Measurements from ENCODE around the gene CPLX1.

Gene CPLX1

GRCh38 chr4:866068-866760 is 40.3 kb upstream of the CPLX1 start:
- H3K4me3 ChIP-seq (ENCODE audit: low read depth, low read length) = no peak overlapping the region
- H3K36me3 ChIP-seq (ENCODE audit: insufficient read depth, low read length) = peaks cover 27% of the 10 kb centered on the region
- H2AFZ ChIP-seq (ENCODE audit: low read length, unreplicated experiment) = no peak overlapping the region
- no peaks in the 10 kb centered on the region for H3K27me3 ChIP-seq (ENCODE audit: insufficient read depth, low read length)
- H3K27ac ChIP-seq (ENCODE audit: low read depth, low read length) = no peak overlapping the region
- no peaks in the 10 kb centered on the region for H3K79me2 ChIP-seq (ENCODE audit: control insufficient read depth, insufficient read depth, low read length, unreplicated experiment)
- no peaks in the 10 kb centered on the region for H3K4me1 ChIP-seq (ENCODE audit: control insufficient read depth, insufficient read depth, low read length, unreplicated experiment)

GRCh38 chr4:865572-865971 is 39.6 kb upstream of the CPLX1 start:
- Histone ChIP-seq H3K36me3 (ENCODE audit: insufficient read depth, low read length) (peaks cover 22% of the 10 kb centered on the region), H3K27me3 (ENCODE audit: insufficient read depth, low read length) (no peaks in the 10 kb centered on the region), H3K79me2 (ENCODE audit: control insufficient read depth, insufficient read depth, low read length, unreplicated experiment) (no peaks in the 10 kb centered on the region)

DNA sequence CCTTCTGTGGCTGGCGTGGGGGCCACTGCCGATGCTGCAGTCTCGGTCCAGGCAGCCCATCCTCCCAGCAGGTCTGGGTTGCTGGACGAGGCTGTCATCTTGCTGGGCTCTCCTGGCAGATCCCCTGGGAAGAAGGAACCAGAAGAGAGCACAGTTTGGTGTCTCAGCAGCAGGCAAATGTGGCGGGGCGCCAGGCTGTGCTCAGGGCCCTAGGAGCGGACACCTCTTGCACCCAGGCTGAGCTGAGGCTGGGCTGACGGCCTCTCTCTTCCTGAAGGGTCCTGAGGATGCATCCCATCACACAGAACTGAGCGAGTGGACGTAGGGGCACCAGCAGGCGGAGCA is 39.2 kb upstream of the CPLX1 start:
- Histone ChIP-seq H3K4me1 (ENCODE audit: control insufficient read depth, insufficient read depth, low read length, unreplicated experiment) (no peaks in the 10 kb centered on the region), H3K4me3 (ENCODE audit: low read depth, low read length) (no peak overlapping the region), H3K27me3 (ENCODE audit: insufficient read depth, low read length) (no peaks in the 10 kb centered on the region), H3K36me3 (ENCODE audit: insufficient read depth, low read length) (peaks cover 18% of the 10 kb centered on the region), H3K27ac (ENCODE audit: low read depth, low read length) (no peak overlapping the region), H2AFZ (ENCODE audit: low read length, unreplicated experiment) (no peak overlapping the region), H3K79me2 (ENCODE audit: control insufficient read depth, insufficient read depth, low read length, unreplicated experiment) (no peaks in the 10 kb centered on the region)

More at GRCh38 chr4:865572-865971, 39.6 kb upstream of the CPLX1 start:
- Histone ChIP-seq H3K4me3 (ENCODE audit: low read depth, low read length) (no peak overlapping the region), H2AFZ (ENCODE audit: low read length, unreplicated experiment) (no peak overlapping the region), H3K27ac (ENCODE audit: low read depth, low read length) (no peak overlapping the region), H3K4me1 (ENCODE audit: control insufficient read depth, insufficient read depth, low read length, unreplicated experiment) (no peaks in the 10 kb centered on the region)

DNA sequence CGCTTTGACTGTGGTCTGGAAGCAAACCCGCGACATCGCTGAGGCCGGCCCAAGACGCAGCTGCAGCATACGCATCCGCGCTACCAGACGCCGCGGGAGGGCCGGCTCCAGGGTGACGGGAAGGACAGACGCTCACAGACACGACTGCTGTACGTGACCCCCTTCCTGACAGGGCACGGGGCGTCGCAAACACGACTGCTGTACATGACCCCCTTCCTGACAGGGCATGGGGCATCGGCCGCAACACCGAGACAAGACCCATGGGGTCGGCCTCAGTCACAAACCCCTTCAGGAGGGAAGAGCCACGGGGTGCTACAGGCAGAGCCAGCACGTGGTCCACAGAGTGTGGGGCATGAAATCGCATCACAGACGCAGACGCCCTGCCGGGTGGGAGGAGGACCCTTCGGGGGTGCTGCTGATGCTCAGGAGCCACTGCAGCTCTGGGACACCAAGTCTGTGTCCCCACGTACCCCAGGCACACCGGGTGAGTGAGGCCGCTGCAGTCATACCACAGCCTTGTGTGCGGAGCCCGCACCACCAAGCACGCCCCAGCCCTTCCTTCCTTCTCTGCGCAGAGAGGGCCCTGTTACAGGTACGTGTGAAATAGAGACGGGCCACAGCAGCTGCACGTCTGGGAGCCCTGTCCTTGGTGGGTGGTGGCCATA is 38.7 kb upstream of the CPLX1 start:
- no peaks in the 10 kb centered on the region for H3K4me1 ChIP-seq (ENCODE audit: control insufficient read depth, insufficient read depth, low read length, unreplicated experiment)
- H3K27me3 ChIP-seq (ENCODE audit: insufficient read depth, low read length) = no peaks in the 10 kb centered on the region
- H3K4me3 ChIP-seq (ENCODE audit: low read depth, low read length) = no peak overlapping the region
- H3K36me3 ChIP-seq (ENCODE audit: insufficient read depth, low read length) = peaks cover 13% of the 10 kb centered on the region
- H3K79me2 ChIP-seq (ENCODE audit: control insufficient read depth, insufficient read depth, low read length, unreplicated experiment) = no peaks in the 10 kb centered on the region
- no peak overlapping the region for H3K27ac ChIP-seq (ENCODE audit: low read depth, low read length)
- H2AFZ ChIP-seq (ENCODE audit: low read length, unreplicated experiment) = no peak overlapping the region

DNA sequence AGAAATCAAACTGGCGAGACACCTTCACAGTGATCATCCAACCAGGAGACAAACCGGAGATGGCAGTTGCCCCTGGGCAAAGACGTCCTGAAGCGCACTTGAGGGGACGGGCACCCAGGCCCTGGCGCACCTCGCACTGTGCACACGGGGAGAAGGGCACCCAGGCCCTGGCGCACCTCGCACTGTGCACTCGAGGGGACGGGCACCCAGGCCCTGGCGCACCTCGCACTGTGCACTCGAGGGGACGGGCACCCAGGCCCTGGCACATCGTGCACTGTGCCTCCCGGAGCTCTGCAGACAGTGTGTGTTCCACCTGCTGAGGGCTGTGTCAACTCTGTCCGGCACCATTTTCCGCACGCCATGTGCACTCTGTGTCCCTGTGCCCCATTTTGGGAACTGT is 34.6 kb upstream of the CPLX1 start:
- Histone ChIP-seq H3K27me3 (ENCODE audit: insufficient read depth, low read length) (no peaks in the 10 kb centered on the region), H3K79me2 (ENCODE audit: control insufficient read depth, insufficient read depth, low read length, unreplicated experiment) (no peaks in the 10 kb centered on the region), H3K4me3 (ENCODE audit: low read depth, low read length) (no peak overlapping the region), H3K27ac (ENCODE audit: low read depth, low read length) (no peak overlapping the region), H3K4me1 (ENCODE audit: control insufficient read depth, insufficient read depth, low read length, unreplicated experiment) (no peaks in the 10 kb centered on the region), H2AFZ (ENCODE audit: low read length, unreplicated experiment) (no peak overlapping the region), H3K36me3 (ENCODE audit: insufficient read depth, low read length) (peaks cover 12% of the 10 kb centered on the region)

DNA sequence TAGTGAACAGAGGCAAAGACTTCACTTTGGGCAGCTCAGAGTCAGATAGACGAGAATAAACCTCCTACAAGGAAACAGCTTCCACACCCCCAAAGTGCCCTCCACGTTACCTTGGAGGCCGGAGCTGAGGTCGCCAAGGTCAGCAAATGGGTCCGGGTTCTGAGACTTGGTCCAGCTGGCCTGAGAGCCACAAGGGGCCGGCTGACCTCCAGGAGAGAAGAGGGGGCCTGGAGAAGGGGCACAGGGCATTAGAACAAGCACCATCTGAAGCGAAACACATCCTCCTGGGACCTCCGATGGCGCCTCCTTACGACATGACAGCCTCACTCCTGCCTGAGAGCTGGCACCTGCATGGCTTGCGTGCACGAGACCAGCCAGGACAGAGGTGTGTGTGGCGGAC is 33.6 kb upstream of the CPLX1 start:
- H3K4me1 ChIP-seq (ENCODE audit: control insufficient read depth, insufficient read depth, low read length, unreplicated experiment) = no peaks in the 10 kb centered on the region
- no peak overlapping the region for H3K27ac ChIP-seq (ENCODE audit: low read depth, low read length)
- H3K36me3 ChIP-seq (ENCODE audit: insufficient read depth, low read length) = peaks cover 11% of the 10 kb centered on the region

DNA sequence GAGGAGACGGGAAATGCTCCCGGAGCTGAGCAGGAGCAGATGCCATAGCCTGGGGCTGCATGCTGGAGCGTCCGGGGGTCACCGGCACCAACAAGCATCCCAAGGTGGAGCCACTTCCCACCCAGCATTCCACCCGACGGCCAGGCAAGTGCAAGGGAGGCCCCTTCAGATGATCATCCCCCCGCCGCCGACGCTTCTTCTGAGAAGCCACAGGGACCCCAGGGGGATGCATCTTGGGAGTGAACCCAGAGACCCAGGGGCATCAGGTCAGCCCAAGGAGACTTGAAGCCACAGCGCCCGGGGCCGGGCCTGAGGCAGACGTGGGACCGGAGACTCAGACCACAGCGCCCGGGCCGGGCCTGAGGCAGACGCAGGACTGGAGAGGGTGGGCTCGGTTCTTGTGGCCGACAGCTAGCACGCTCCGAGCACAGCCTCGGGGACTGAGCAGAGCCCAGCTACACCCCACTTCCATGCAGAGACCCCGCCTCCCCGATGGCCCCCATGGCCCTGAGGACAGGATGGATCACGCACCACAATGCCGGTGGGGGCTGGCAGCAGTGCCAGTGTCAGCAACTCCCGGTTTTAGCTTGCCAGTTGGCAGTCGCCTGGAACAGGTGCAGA is 33.0 kb upstream of the CPLX1 start:
- H3K27me3 ChIP-seq (ENCODE audit: insufficient read depth, low read length) = no peaks in the 10 kb centered on the region
- H3K36me3 ChIP-seq (ENCODE audit: insufficient read depth, low read length) = peaks cover 10% of the 10 kb centered on the region
- H3K27ac ChIP-seq (ENCODE audit: low read depth, low read length) = no peak overlapping the region
- no peak overlapping the region for H2AFZ ChIP-seq (ENCODE audit: low read length, unreplicated experiment)
- H3K4me3 ChIP-seq (ENCODE audit: low read depth, low read length) = no peak overlapping the region
- H3K4me1 ChIP-seq (ENCODE audit: control insufficient read depth, insufficient read depth, low read length, unreplicated experiment) = no peaks in the 10 kb centered on the region
- no peaks in the 10 kb centered on the region for H3K79me2 ChIP-seq (ENCODE audit: control insufficient read depth, insufficient read depth, low read length, unreplicated experiment)

More for the DNA sequence above, 33.6 kb upstream of the CPLX1 start:
- H3K79me2 ChIP-seq (ENCODE audit: control insufficient read depth, insufficient read depth, low read length, unreplicated experiment) = no peaks in the 10 kb centered on the region
- no peaks in the 10 kb centered on the region for H3K27me3 ChIP-seq (ENCODE audit: insufficient read depth, low read length)
- no peak overlapping the region for H3K4me3 ChIP-seq (ENCODE audit: low read depth, low read length)
- H2AFZ ChIP-seq (ENCODE audit: low read length, unreplicated experiment) = no peak overlapping the region

DNA sequence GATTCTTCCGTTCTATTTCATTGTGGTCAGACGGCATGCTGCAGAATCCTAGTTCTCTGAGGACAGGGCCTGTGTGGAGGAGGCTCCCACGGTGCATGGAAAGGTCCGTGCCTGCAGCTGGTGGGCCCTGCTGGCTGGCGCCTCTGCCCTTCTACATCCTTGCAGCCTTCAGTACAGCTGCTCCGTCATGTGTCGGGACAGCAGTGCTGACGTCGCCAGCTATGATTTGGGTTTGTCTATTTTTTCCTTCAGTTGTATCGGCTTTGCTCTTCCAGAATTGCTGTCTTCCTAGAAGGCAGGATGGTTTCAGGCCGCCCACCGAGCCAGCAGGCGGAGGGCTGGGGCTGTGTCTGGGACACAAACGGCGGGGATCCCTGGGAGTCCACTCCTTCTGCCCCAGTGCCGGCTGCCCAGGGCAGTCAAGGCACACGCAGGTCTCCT is 32.1 kb upstream of the CPLX1 start:
- H3K4me1 ChIP-seq (ENCODE audit: control insufficient read depth, insufficient read depth, low read length, unreplicated experiment) = no peaks in the 10 kb centered on the region
- H3K79me2 ChIP-seq (ENCODE audit: control insufficient read depth, insufficient read depth, low read length, unreplicated experiment) = no peaks in the 10 kb centered on the region
- H3K4me3 ChIP-seq (ENCODE audit: low read depth, low read length) = no peak overlapping the region
- no peaks in the 10 kb centered on the region for H3K27me3 ChIP-seq (ENCODE audit: insufficient read depth, low read length)
- no peak overlapping the region for H3K27ac ChIP-seq (ENCODE audit: low read depth, low read length)
- peaks cover 5% of the 10 kb centered on the region for H3K36me3 ChIP-seq (ENCODE audit: insufficient read depth, low read length)
- no peak overlapping the region for H2AFZ ChIP-seq (ENCODE audit: low read length, unreplicated experiment)

GRCh38 chr4:857461-857860 is 31.5 kb upstream of the CPLX1 start:
- no peak overlapping the region for H3K27ac ChIP-seq (ENCODE audit: low read depth, low read length)
- no peak overlapping the region for H3K4me3 ChIP-seq (ENCODE audit: low read depth, low read length)
- H3K79me2 ChIP-seq (ENCODE audit: control insufficient read depth, insufficient read depth, low read length, unreplicated experiment) = no peaks in the 10 kb centered on the region
- no peaks in the 10 kb centered on the region for H3K4me1 ChIP-seq (ENCODE audit: control insufficient read depth, insufficient read depth, low read length, unreplicated experiment)
- H3K36me3 ChIP-seq (ENCODE audit: insufficient read depth, low read length) = no peaks in the 10 kb centered on the region; the same call in 1 of the 2 replicates
- no peaks in the 10 kb centered on the region for H3K27me3 ChIP-seq (ENCODE audit: insufficient read depth, low read length)
- H2AFZ ChIP-seq (ENCODE audit: low read length, unreplicated experiment) = no peak overlapping the region

- H3K4me1 ChIP-seq (ENCODE audit: control insufficient read depth, insufficient read depth, low read length, unreplicated experiment) = no peaks in the 10 kb centered on the region
- H3K36me3 ChIP-seq (ENCODE audit: insufficient read depth, low read length) = no peaks in the 10 kb centered on the region; the same call in 1 of the 2 replicates
- no peak overlapping the region for H3K27ac ChIP-seq (ENCODE audit: low read depth, low read length)
- H3K79me2 ChIP-seq (ENCODE audit: control insufficient read depth, insufficient read depth, low read length, unreplicated experiment) = no peaks in the 10 kb centered on the region
- no peak overlapping the region for H2AFZ ChIP-seq (ENCODE audit: low read length, unreplicated experiment)
- H3K27me3 ChIP-seq (ENCODE audit: insufficient read depth, low read length) = no peaks in the 10 kb centered on the region
- H3K4me3 ChIP-seq (ENCODE audit: low read depth, low read length) = no peak overlapping the region
Observed at GRCh38 chr4:856225-856901, 30.4 kb upstream of the CPLX1 start.
